Activated CD8-positive, alpha-beta T cell treated with anti-CD3 and anti-CD28 coated beads, Interleukin-2, amount 10 ng/mL, durations not matched to agents 7 days and 5 days (primary cell): ENCODE measurements around the gene RASL12. TPM values are rescaled to one million over a fixed set of nuclear protein-coding genes. Genes with fewer than 3 reads are reported as not detected.
"Not testable (repeated sequence)": the region's sequence is repeated elsewhere in the genome, so short reads cannot be mapped to it uniquely, and the experiment has no call there.

Experiments used
- ATAC-seq: fragments of 150-1000 bp; cut with Tn5 transposase; one replicate; pipeline ENCODE4 v1.10.0; 2021; ENCODE audit warnings: moderate library complexity
- CTCF ChIA-PET: fragments of 350-600 bp; sonication (Branson Sonifier 250); formaldehyde crosslinking; loops from one replicate; lab custom pipeline; 2021; ENCODE audit warnings: antibody characterized with exemption; lab: Charles Lee
- POLR2A ChIA-PET: fragments of 350-600 bp; sonication (Branson Sonifier 250); formaldehyde crosslinking; loops from one replicate; lab custom pipeline; 2021; ENCODE audit warnings: antibody characterized with exemption; lab: Charles Lee
- DNase-seq: peaks from one replicate; pipeline ENCODE4 v3.0.0-alpha.2; 2020
- H3K27ac Mint-ChIP-seq: one replicate; pipeline ENCODE4 v1.8.0; 2021; ENCODE audit warnings: mild to moderate bottlenecking, mixed read lengths
- H3K27me3 Mint-ChIP-seq: one replicate; pipeline ENCODE4 v1.8.0; 2021; ENCODE audit warnings: low read depth, mixed read lengths
- H3K36me3 Mint-ChIP-seq: one replicate; pipeline ENCODE4 v1.8.0; 2021; ENCODE audit warnings: low read depth, mixed read lengths
- H3K4me1 Mint-ChIP-seq: one replicate; pipeline ENCODE4 v1.8.0; 2021; ENCODE audit warnings: low read depth, mixed read lengths
- H3K4me3 Mint-ChIP-seq: one replicate; pipeline ENCODE4 v1.8.0; 2021; ENCODE audit warnings: mild to moderate bottlenecking, mixed read lengths
- H3K9me3 Mint-ChIP-seq: one replicate; pipeline ENCODE4 v1.8.0; 2022; ENCODE audit warnings: mixed read lengths; ENCODE audit not compliant: insufficient read depth
- total RNA-seq, 2 experiments: library from RNA; stranded (reverse); gene quantifications; one replicate each; pipeline ENCODE4 v1.2.3, GENCODE V29; 2021

Gene RASL12
- total RNA-seq, 2 experiments from 2014 or later = not detected

DNA sequence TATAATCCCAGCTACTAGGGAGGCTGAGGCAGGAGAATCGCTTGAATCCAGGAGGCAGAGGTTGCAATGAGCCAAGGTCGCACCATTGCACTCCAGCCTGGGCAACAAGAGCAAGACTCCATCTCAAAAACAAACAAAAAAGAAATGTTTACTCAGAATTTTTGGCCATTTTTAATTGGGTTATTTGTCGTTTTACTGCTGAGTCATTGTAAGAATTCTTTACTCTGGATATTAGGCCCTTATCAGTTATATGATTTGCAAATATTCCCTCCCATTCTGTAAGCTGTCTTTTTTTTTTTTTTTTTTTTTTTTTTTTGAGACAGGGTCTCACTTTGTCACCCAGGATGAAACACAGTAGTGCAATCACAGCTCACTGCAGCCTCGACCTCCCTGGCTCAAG, 56.6 kb downstream of the RASL12 start:
- CTCF ChIA-PET = interaction anchor here (1.4 kb wide), 1 partner anchor 13 kb away, joined by 3 read pairs; no protein-coding TSS in a partner anchor
- not testable (repeated sequence) for H3K9me3 Mint-ChIP-seq, DNase-seq, H3K4me1 Mint-ChIP-seq, H3K27ac Mint-ChIP-seq, H3K27me3 Mint-ChIP-seq, ATAC-seq, H3K4me3 Mint-ChIP-seq
- peaks cover 38% of the 10 kb centered on the region for H3K36me3 Mint-ChIP-seq
- POLR2A ChIA-PET = interaction anchor here (0.5 kb wide), 1 partner anchor 42 kb away, joined by 5 read pairs; no protein-coding TSS in a partner anchor

DNA sequence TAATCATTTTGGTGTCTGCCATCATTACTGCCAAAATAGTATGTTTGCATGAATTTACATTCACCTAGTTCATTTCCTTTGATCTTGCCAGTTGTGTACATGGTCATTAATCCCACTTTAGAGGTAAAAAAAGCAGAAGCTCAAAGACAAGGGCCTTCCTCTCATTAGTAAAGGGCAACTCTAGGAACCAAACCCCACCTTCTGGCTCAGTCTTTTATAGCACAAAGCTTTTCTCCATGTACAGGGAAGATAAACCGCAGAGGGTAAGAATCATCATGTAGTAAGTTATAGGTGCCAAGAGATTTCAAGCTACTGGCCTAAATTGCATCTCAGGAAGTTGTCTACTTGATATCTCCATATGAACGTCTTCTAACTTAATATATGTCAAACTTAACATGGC, 58.8 kb downstream of the RASL12 start:
- Mint-ChIP-seq H3K4me1 (no peaks in the 10 kb centered on the region), H3K4me3 (no peak overlapping the region), H3K9me3 (peaks cover 7% of the 10 kb centered on the region), H3K27ac (no peak overlapping the region), H3K27me3 (no peaks in the 10 kb centered on the region), H3K36me3 (peaks cover 26% of the 10 kb centered on the region)
- CTCF ChIA-PET = interaction anchor here (0.9 to 1.4 kb wide), 11 partner anchors 9 to 277 kb away, joined by 3 to 10 read pairs (median 5); no protein-coding TSS in a partner anchor
- POLR2A ChIA-PET = no interaction called here
- DNase-seq = no peak
- ATAC-seq = no peak

DNA sequence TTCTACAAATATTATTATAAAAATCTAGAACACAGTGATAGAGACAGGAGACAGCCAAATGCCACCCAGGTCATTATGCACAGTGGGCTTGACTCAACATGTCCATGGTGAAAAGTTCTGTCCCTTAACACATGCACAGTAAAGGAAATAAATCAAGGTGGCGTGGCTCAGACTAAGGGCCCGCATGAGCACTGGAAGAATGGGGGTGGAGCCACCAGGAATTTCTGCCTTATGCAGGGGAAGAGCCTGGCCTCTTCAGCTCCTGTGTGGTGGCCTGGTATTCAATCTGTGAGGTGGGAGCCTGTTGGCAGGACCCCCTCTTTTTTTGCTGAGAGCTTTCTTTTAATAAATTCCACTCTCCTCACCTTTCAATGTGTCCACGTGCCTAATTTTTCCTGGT, 60.9 kb downstream of the RASL12 start:
- Mint-ChIP-seq H3K4me3 (no peak overlapping the region), H3K27me3 (no peaks in the 10 kb centered on the region), H3K27ac (no peak overlapping the region), H3K4me1 (no peaks in the 10 kb centered on the region), H3K36me3 (peaks cover 14% of the 10 kb centered on the region), H3K9me3 (no peaks in the 10 kb centered on the region)
- no peak for ATAC-seq
- CTCF ChIA-PET = no interaction called here
- DNase-seq = no peak
- POLR2A ChIA-PET = no interaction called here

DNA sequence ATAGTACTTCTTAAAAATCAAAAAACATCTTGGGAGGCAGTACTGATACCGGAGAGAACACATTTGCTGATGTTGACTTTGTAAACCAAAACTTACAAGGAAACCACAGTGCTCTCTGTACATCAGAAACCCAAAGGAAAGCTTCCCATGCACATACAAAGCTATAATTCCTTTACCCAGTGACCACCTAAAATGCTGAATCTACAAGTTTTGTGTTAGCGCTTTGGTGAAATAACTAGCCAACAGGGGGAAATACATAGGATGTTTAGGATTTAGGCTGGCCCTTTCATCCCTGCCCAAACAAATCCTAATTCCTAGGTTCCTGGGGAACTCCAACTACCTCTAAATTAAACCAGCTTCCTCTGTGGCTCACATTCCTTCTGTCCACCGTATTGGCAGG, 62.8 kb downstream of the RASL12 start:
- Mint-ChIP-seq H3K27me3 (no peaks in the 10 kb centered on the region), H3K4me1 (no peaks in the 10 kb centered on the region), H3K36me3 (peaks cover 12% of the 10 kb centered on the region), H3K9me3 (no peaks in the 10 kb centered on the region), H3K4me3 (no peak overlapping the region), H3K27ac (no peak overlapping the region)
- ATAC-seq (no peak), DNase-seq (no peak)
- ChIA-PET CTCF (interaction anchor here (1.0 to 1.6 kb wide), 5 partner anchors 9 to 274 kb away, joined by 3 to 4 read pairs (median 3); no protein-coding TSS in a partner anchor), POLR2A (no interaction called here)

Other genes with a start within 250 kb of the RASL12 start
- gene PIF1, start 242.3 kb downstream of the RASL12 start, total RNA-seq = 10 to 100 TPM; 69.1 to 71.1 TPM
- gene PLEKHO2, start 226.1 kb downstream of the RASL12 start, total RNA-seq = 10 to 100 TPM; 25.8 to 26.4 TPM
- 1 to 10 TPM; 9.1 to 9.5 TPM for gene ANKDD1A, start 156.1 kb downstream of the RASL12 start, total RNA-seq
- 10 to 100 TPM; 53.8 to 55.1 TPM for gene SPG21, start 78.1 kb downstream of the RASL12 start, total RNA-seq
- 10 to 100 TPM; 16.2 to 19.3 TPM for gene MTFMT, start 38.4 kb downstream of the RASL12 start, total RNA-seq
- gene SLC51B, start 22.6 kb downstream of the RASL12 start, total RNA-seq = not detected
- gene KBTBD13, start 8.8 kb upstream of the RASL12 start, total RNA-seq = not detected
- gene UBAP1L, start 47.2 kb upstream of the RASL12 start, total RNA-seq = 1 to 10 TPM; 3.5 to 4.2 TPM
- 10 to 100 TPM; 31.5 to 34.9 TPM for gene PDCD7, start 65.8 kb upstream of the RASL12 start, total RNA-seq
- 10 to 100 TPM; 40.5 to 42.9 TPM for gene CLPX, start 117.4 kb upstream of the RASL12 start, total RNA-seq
- under 1 TPM; 0.05 to 0.08 TPM for gene CILP, start 143.5 kb upstream of the RASL12 start, total RNA-seq
- gene PARP16, start 218.9 kb upstream of the RASL12 start, total RNA-seq = 10 to 100 TPM; 17.0 to 19.3 TPM
- gene RNU5A-1, start 228.1 kb upstream of the RASL12 start, total RNA-seq = not detected
- gene RNU5B-1, start 236.7 kb upstream of the RASL12 start, total RNA-seq = 10 to 100 TPM in 1 of 2 experiments, not detected in 1; 19.9 TPM